ENCODE measurements around the gene TLR1. TPM values are rescaled to one million over a fixed set of nuclear protein-coding genes. Genes with fewer than 3 reads are reported as not detected.

The TLR1 gene
- polyA plus RNA-seq, 1 donor from 2014 or later = not detected

DNA sequence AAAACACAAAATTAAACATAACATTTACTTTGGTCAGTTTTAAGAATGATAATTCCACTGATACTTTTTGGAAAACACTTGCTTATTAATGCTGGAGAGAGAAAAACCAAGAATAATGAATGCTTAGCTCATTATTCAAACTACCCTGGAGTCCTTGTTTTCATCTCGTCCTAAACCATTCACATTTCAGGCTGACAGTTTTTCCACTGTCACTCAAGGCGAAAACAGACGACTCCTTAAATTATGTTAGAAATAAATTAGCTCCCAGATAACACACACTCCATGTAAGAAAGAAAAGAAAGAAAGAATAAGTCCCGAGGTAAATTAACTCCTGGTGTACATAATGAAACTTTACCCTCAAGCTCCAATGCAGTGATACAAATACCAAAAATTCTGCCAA is 55.3 kb downstream of the TLR1 start:
- Histone ChIP-seq H3K9me2 (ENCODE audit: insufficient read depth, low read length) (no peaks in the 10 kb centered on the region), H4K20me1 (ENCODE audit: insufficient read depth) (no peaks in the 10 kb centered on the region), H3K27me3 (ENCODE audit: insufficient read depth, low read depth, low read length) (no peaks in the 10 kb centered on the region), H3K36me3 (ENCODE audit: insufficient read depth, low read length) (no peaks in the 10 kb centered on the region), H3K79me2 (replicated peaks; ENCODE audit: insufficient read depth, low read length) (no peaks in the 10 kb centered on the region), H3F3A (ENCODE audit: insufficient read depth, low read length, poor library complexity, severe bottlenecking) (no peaks in the 10 kb centered on the region), H3K27ac (ENCODE audit: low read length) (peak overlapping the region; percentile 28), H3K9ac (ENCODE audit: low read length) (no peak overlapping the region), H2AFZ (ENCODE audit: low read depth, low read length) (no peak overlapping the region), H3K4me3 (ENCODE audit: low read length) (peak overlapping the region; percentile 10), H3K9me3 (ENCODE audit: low read length) (peaks cover 4% of the 10 kb centered on the region), H3K4me2 (ENCODE audit: low read length) (peak overlapping the region; percentile 26)
- TF ChIP-seq MXI1 (conservative IDR thresholded peaks at IDR 0.05; ENCODE audit: poor library complexity, severe bottlenecking) = no peak
- TF ChIP-seq EP300 (conservative IDR thresholded peaks at IDR 0.05; ENCODE audit: poor library complexity, severe bottlenecking) = no peak
- no peak for TF ChIP-seq EZH2 (IDR thresholded peaks at IDR 0.05; ENCODE audit: borderline replicate concordance, insufficient read depth, low read length, poor library complexity, severe bottlenecking)
- TF ChIP-seq SMC3 (conservative IDR thresholded peaks at IDR 0.05; ENCODE audit: poor library complexity) = no peak
- no peak for TF ChIP-seq CTCF (IDR thresholded peaks at IDR 0.05; ENCODE audit: poor library complexity, severe bottlenecking)
- no peak for TF ChIP-seq TAF1 (IDR thresholded peaks at IDR 0.05; ENCODE audit: low read depth)
- TF ChIP-seq REST (IDR thresholded peaks at IDR 0.05; ENCODE audit: borderline replicate concordance) = no peak
- TF ChIP-seq POLR2AphosphoS5 (IDR thresholded peaks at IDR 0.05) = no peak
- no peak for TF ChIP-seq RAD21 (conservative IDR thresholded peaks at IDR 0.05)

DNA sequence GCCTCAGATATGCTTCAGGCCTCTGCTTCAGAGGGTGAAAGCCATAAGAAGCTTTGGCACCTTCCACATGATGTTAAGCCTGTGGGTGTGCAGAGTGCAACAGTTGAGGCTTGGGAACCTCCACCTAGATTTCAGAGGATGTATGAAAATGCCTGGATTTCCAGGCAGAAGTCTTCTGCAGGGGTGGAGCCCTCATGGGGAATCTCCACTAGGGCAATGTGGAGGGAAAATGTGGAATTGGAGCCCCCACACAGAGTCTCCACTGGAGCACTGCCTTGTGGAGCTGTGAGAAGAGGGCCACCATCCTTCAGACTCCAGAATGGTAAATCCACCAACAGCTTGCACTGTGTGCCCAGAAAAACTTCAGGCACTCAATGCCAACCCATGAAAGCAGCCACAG is 57.0 kb downstream of the TLR1 start:
- no peak overlapping the region for H2AFZ ChIP-seq (ENCODE audit: low read depth, low read length)
- H3F3A ChIP-seq (ENCODE audit: insufficient read depth, low read length, poor library complexity, severe bottlenecking) = no peaks in the 10 kb centered on the region
- no peak overlapping the region for H3K27ac ChIP-seq (ENCODE audit: low read length)
- H3K36me3 ChIP-seq (ENCODE audit: insufficient read depth, low read length) = no peaks in the 10 kb centered on the region
- H3K9me2 ChIP-seq (ENCODE audit: insufficient read depth, low read length) = no peaks in the 10 kb centered on the region
- peaks cover 4% of the 10 kb centered on the region for H3K9me3 ChIP-seq (ENCODE audit: low read length)
- no peak overlapping the region for H3K4me2 ChIP-seq (ENCODE audit: low read length)
- no peak overlapping the region for H3K9ac ChIP-seq (ENCODE audit: low read length)
- H3K27me3 ChIP-seq (ENCODE audit: insufficient read depth, low read depth, low read length) = no peaks in the 10 kb centered on the region
- H3K4me3 ChIP-seq (ENCODE audit: low read length) = no peak overlapping the region
- H3K79me2 ChIP-seq (replicated peaks; ENCODE audit: insufficient read depth, low read length) = no peaks in the 10 kb centered on the region
- no peaks in the 10 kb centered on the region for H4K20me1 ChIP-seq (ENCODE audit: insufficient read depth)
- TF ChIP-seq SMC3 (conservative IDR thresholded peaks at IDR 0.05; ENCODE audit: poor library complexity) = no peak
- TF ChIP-seq REST (IDR thresholded peaks at IDR 0.05; ENCODE audit: borderline replicate concordance) = no peak
- TF ChIP-seq RAD21 (conservative IDR thresholded peaks at IDR 0.05) = no peak
- no peak for TF ChIP-seq EP300 (conservative IDR thresholded peaks at IDR 0.05; ENCODE audit: poor library complexity, severe bottlenecking)
- no peak for TF ChIP-seq TAF1 (IDR thresholded peaks at IDR 0.05; ENCODE audit: low read depth)
- TF ChIP-seq EZH2 (IDR thresholded peaks at IDR 0.05; ENCODE audit: borderline replicate concordance, insufficient read depth, low read length, poor library complexity, severe bottlenecking) = no peak

Small RNAs within 50 kb of the gene (small RNA-seq; reads per million reads assigned to genes)
- gene RNA5SP158 = 0 reads per million in 3 experiments

Other genes with a start within 250 kb of the TLR1 start
- 12.3 and 12.5 TPM in 2 replicates for gene KLF3, start 140.6 kb downstream of the TLR1 start, polyA plus RNA-seq
- gene TLR10, start 21.8 kb downstream of the TLR1 start, polyA plus RNA-seq = 0.10 and 0.14 TPM in 2 replicates
- gene TLR6, start 52.0 kb upstream of the TLR1 start, polyA plus RNA-seq = not detected in 2 replicates
- 0.32 TPM in 1 of 2 replicates, not detected in the other for gene FAM114A1, start 63.0 kb upstream of the TLR1 start, polyA plus RNA-seq
- not detected in 2 replicates for gene TMEM156, start 227.6 kb upstream of the TLR1 start, polyA plus RNA-seq

Measured in neural cell (in vitro differentiated cells).